ENCODE results near the gene HSPA12A. TPM values are rescaled to one million over a fixed set of nuclear protein-coding genes. Genes with fewer than 3 reads are reported as not detected.

The HSPA12A gene
- total and polyA plus RNA-seq, 9 of the 15 experiments (the other 6 are each of a cell fraction or from before 2014, with no cell fraction given): 0.01 to 0.18 (median 0.04) TPM; not detected in 4

DNA sequence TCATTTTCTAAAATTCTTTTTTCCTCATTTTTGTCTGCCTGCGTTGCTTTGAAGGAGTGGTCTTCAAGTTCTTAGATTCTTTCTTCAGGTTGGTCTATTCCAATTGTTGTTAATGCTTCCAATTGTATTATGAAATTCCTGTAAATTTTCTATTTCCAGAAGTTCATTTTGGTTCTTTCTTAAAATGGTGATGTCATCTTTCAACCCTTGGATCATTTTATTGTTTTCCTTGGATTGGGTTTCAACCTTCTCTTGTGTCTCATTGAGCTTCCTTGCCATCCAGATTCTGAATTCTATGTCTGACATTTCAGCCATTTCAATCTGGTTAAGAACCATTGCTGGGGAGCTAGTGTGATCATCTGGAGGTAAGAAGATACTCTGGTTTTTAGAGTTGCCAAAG is 88.5 kb downstream of the HSPA12A start (continued):
- TF ChIP-seq ZNF316 (IDR thresholded peaks at IDR 0.05): no peak
- TF ChIP-seq KDM1A (IDR thresholded peaks at IDR 0.05): no peak

DNA sequence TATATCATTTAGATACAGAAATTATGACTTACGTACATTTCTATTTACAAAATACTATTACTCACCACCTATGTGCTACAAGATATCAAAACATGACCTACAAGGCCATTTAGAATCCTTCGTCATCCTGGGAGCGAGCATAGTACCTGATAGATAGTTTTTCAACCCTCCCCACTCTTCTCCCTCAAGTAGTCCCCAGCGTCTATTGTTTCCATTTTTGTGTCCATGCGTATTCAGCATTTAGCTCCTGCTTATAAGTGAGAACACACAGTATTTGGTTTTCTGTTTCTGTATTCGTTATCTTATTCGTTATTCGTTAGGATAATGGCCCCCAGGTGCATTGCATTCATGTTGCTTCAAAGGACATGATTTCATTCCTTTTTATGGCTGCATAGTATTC is 93.5 kb downstream of the HSPA12A start:
- CTCF ChIA-PET (ENCODE audit: low intra/inter-chr PET ratio): no interaction called here
- Histone ChIP-seq H3K79me2 (ENCODE audit: control insufficient read depth, insufficient read depth, low read length) (no peaks in the 10 kb centered on the region), H3K9ac (ENCODE audit: insufficient read depth in 1 of 2, low read depth in 2 of 2, low read length in 2 of 2) (no peak overlapping the region), H3K27me3 (ENCODE audit: control insufficient read depth in 2 of 2, insufficient read depth in 2 of 2, low read length in 2 of 2) (no peaks in the 10 kb centered on the region), H3K36me3 (ENCODE audit: control insufficient read depth, insufficient read depth, low read length) (no peaks in the 10 kb centered on the region), H2AFZ (ENCODE audit: low read depth, low read length) (no peak overlapping the region), H3K9me1 (ENCODE audit: control insufficient read depth, insufficient read depth, low read length) (no peaks in the 10 kb centered on the region), H3K27ac (ENCODE audit: extremely low read depth, low read depth, low read length) (no peak overlapping the region), H4K20me1 (replicated peaks; ENCODE audit: control insufficient read depth, insufficient read depth, low read length) (no peaks in the 10 kb centered on the region), H3K4me3 (no peak overlapping the region), H3K9me3 (replicated peaks; ENCODE audit: control insufficient read depth, insufficient read depth, low read depth, low read length) (no peaks in the 10 kb centered on the region), H3K4me2 (ENCODE audit: insufficient read depth, low read length) (no peak overlapping the region), H3K4me1 (replicated peaks in 1 of 2; ENCODE audit: control insufficient read depth in 2 of 2, insufficient read depth in 2 of 2, low read length in 2 of 2) (no peaks in the 10 kb centered on the region)
- no TSS peak for BruUV-seq (replicated peaks)
- no peak for ATAC-seq
- DNase-seq (ENCODE audit: extremely low read depth in 1 of 4, low spot score in 3 of 4): no peak
- WGBS (ENCODE audit: insufficient coverage, low coverage, missing lambda C conversion rate): under 1% methylated on average over 8 of the region's 8 CpGs
- intact Hi-C loops (cut with micrococcal nuclease) (no loop called here), in situ Hi-C loops (cut with MboI) (no loop called here)
- POLR2A ChIA-PET: no interaction called here
- FAIRE-seq: no peak
- TF ChIP-seq, protein P1, sequence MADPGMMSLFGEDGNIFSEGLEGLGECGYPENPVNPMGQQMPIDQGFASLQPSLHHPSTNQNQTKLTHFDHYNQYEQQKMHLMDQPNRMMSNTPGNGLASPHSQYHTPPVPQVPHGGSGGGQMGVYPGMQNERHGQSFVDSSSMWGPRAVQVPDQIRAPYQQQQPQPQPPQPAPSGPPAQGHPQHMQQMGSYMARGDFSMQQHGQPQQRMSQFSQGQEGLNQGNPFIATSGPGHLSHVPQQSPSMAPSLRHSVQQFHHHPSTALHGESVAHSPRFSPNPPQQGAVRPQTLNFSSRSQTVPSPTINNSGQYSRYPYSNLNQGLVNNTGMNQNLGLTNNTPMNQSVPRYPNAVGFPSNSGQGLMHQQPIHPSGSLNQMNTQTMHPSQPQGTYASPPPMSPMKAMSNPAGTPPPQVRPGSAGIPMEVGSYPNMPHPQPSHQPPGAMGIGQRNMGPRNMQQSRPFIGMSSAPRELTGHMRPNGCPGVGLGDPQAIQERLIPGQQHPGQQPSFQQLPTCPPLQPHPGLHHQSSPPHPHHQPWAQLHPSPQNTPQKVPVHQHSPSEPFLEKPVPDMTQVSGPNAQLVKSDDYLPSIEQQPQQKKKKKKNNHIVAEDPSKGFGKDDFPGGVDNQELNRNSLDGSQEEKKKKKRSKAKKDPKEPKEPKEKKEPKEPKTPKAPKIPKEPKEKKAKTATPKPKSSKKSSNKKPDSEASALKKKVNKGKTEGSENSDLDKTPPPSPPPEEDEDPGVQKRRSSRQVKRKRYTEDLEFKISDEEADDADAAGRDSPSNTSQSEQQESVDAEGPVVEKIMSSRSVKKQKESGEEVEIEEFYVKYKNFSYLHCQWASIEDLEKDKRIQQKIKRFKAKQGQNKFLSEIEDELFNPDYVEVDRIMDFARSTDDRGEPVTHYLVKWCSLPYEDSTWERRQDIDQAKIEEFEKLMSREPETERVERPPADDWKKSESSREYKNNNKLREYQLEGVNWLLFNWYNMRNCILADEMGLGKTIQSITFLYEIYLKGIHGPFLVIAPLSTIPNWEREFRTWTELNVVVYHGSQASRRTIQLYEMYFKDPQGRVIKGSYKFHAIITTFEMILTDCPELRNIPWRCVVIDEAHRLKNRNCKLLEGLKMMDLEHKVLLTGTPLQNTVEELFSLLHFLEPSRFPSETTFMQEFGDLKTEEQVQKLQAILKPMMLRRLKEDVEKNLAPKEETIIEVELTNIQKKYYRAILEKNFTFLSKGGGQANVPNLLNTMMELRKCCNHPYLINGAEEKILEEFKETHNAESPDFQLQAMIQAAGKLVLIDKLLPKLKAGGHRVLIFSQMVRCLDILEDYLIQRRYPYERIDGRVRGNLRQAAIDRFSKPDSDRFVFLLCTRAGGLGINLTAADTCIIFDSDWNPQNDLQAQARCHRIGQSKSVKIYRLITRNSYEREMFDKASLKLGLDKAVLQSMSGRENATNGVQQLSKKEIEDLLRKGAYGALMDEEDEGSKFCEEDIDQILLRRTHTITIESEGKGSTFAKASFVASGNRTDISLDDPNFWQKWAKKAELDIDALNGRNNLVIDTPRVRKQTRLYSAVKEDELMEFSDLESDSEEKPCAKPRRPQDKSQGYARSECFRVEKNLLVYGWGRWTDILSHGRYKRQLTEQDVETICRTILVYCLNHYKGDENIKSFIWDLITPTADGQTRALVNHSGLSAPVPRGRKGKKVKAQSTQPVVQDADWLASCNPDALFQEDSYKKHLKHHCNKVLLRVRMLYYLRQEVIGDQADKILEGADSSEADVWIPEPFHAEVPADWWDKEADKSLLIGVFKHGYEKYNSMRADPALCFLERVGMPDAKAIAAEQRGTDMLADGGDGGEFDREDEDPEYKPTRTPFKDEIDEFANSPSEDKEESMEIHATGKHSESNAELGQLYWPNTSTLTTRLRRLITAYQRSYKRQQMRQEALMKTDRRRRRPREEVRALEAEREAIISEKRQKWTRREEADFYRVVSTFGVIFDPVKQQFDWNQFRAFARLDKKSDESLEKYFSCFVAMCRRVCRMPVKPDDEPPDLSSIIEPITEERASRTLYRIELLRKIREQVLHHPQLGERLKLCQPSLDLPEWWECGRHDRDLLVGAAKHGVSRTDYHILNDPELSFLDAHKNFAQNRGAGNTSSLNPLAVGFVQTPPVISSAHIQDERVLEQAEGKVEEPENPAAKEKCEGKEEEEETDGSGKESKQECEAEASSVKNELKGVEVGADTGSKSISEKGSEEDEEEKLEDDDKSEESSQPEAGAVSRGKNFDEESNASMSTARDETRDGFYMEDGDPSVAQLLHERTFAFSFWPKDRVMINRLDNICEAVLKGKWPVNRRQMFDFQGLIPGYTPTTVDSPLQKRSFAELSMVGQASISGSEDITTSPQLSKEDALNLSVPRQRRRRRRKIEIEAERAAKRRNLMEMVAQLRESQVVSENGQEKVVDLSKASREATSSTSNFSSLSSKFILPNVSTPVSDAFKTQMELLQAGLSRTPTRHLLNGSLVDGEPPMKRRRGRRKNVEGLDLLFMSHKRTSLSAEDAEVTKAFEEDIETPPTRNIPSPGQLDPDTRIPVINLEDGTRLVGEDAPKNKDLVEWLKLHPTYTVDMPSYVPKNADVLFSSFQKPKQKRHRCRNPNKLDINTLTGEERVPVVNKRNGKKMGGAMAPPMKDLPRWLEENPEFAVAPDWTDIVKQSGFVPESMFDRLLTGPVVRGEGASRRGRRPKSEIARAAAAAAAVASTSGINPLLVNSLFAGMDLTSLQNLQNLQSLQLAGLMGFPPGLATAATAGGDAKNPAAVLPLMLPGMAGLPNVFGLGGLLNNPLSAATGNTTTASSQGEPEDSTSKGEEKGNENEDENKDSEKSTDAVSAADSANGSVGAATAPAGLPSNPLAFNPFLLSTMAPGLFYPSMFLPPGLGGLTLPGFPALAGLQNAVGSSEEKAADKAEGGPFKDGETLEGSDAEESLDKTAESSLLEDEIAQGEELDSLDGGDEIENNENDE (IDR thresholded peaks at IDR 0.05; ENCODE audit: low read depth, low read length): no peak
- TF ChIP-seq ZNF282 (CRISPR knock-in tag; IDR thresholded peaks at IDR 0.05) (no peak), U2AF1 (optimal IDR thresholded peaks at IDR 0.05; ENCODE audit: low read depth, low read length) (no peak), POLR2AphosphoS5 (IDR thresholded peaks at IDR 0.05; ENCODE audit: control insufficient read depth, insufficient read depth, low read depth, low read length) (no peak), ZNF239 (CRISPR knock-in tag; IDR thresholded peaks at IDR 0.05) (no peak), ZNF584 (CRISPR knock-in tag; IDR thresholded peaks at IDR 0.05; ENCODE audit: low read depth) (no peak), ZNF507 (tag; conservative IDR thresholded peaks at IDR 0.05) (no peak)

Measured in K562 (cell line).